TTC549 (cell line): ENCODE measurements around the gene MLKL.
"Not testable (repeated sequence)": the region's sequence is repeated elsewhere in the genome, so short reads cannot be mapped to it uniquely, and the experiment has no call there.

ENCODE experiments used
- FAIRE-seq: peaks from 2 replicates; lab custom pipeline; 2012; peaks lifted over from hg19 to GRCh38; lab: Jason Lieb, UNC

MLKL gene

DNA sequence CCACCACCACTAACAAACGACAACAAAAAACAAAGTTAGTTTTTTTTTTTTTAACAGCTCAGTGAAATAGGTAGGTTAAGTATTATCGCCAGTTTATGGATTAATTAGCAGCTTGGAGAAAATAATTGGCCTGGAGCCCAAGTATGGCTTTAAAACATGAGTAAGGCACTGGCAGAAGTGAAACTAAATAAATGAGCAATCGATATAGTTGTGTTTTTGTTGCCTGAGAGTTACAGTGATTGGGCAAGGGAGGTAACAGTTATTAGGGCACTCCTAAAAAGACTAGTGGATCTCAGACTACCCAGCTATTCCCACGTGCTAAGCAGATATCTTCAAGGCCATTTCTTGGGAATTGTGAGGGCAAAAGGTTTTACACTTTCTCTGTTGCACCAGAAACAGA is 2.4 kb downstream of the MLKL start:
- FAIRE-seq, result no peak

DNA sequence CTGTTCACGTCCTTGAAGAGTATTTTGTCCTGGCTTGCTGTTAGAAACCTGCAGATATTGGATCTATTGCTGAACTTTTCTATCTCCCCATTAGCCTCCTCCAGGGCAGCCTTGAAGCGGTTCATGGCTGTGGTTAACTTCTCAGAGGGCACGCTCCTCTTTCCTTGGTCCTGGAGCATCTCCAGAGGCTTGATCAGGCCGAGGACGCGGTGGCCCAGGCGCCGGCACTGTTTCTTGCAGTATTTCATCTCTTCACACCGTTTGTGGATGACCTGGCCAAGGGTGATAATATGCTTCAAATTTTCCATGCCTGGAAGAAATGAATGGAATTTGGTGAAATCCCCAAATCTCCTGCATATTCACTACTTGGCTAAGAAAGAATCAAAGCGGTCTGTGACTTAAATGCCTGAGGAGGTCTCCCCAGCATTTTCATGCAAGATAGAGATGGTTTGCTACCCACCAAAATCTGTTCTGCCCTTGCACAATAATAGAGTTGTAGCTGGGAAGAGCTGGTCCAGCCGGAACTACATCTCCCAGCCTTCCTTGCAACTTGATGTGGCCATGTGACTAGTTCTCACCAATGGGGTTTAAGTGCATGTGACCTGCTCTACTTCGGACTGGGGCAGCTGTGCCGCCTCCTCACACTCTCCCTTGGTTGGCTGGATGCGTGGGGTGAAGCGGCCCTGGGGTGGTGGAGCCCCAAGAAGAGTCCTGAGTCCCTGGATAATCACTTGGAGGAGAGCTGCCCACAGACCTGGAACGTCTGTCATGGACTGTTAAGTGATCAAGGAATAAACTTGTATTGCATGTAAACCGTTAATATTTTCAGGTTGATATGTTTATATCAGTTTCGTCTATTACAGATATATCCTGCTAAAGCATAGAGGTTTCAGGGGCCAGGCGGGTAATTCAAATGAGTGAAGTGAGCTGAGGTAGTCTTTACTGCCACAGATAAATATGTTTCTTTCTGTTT is 4.9 kb downstream of the MLKL start:
- peak; percentile 34 for FAIRE-seq

DNA sequence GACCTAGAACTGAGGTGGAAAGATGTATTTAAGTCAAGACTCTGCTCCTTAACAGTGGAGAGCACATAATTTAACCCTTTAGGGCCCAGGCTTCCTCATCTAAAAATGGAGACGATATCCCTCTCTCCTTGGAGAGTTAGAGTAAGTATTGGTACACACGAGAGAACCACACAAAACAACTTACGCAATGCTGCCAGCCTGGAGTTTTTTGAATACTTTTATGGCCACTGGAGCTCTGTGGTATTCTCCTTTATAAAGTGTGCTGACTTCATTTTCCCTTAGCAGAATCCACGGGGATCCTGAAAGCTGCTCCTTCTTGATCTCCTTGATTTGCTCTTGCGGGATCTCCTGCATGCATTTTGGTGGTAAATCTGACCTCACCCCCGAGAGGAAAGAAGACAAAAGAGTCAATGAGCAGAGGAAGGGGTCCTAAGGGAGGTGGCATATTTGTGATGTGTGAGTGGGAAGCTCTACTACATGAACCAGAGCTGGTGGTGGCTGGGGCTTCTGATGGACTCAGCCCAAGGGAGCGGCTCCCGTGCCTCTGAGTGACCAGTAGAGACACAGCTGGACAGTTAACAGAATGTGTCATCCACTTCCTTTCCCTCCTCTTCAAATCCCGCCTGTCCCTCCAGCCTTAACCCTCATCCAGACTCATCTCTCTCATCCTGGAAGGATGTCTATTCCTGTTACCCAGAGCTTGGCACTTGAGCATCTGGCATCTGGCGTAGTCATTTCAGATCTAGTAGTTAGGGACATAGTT is 9.4 kb downstream of the MLKL start:
- FAIRE-seq, result no peak

DNA sequence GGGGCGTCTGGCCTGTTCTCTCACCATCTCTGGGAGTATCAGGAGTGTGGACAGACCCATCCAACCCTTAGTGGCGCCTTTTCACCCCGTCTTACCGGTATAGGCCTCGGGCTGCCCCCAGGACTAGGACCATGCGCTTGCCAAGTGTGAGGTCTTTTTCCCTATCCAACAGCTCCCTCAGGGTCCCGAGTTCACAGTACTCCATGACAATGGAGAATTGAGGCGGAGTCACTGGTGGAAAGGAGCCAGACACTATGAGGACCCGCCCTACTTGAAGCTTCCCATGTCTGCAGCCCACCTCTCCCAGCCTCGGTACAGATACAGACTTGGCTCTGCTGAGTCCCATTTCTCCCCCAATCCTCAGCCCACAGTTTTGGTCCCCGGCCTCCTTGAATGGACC is 18.1 kb downstream of the MLKL start:
- FAIRE-seq, result no peak

DNA sequence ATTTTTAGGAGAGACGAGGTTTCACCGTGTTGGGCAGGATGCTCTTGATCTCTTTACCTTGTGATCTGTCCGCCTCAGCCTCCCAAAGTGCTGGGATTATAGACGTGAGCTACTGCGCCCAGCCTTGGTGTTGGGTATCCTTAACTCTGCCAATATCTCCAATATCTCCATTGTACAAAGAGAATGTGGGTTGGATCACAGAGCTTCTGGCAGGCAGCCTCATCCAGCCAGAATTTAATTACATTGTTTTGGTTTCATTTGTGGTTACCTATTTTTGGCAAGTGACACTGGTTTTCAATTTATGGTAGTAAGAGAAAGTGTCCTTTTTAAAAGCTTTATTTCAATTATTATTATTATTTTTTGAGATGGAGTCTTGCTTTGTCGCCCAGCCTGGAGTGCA is 20.0 kb downstream of the MLKL start:
- no peak for FAIRE-seq

DNA sequence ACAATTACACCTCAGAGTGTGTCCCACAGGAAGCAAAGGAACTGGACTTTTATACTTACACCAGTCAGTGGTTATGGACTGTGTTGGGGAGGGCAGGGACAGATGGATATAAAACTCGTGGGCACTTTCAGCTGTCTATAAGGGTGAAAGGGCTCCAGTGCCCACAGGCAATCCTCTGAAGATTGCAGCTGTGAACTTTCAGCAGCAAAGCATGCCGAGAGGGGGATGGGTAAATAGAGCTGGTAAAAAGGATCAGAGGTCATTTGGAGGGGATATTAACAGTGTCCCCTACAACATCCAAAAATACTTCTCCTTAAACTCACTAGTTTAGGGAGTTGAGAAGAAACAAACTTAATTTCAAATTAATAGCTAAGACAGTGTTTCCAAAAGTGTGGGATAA is 20.7 kb downstream of the MLKL start:
- no peak for FAIRE-seq

GRCh38 chr16:74677868-74678267 is 22.8 kb downstream of the MLKL start:
- no peak for FAIRE-seq

DNA sequence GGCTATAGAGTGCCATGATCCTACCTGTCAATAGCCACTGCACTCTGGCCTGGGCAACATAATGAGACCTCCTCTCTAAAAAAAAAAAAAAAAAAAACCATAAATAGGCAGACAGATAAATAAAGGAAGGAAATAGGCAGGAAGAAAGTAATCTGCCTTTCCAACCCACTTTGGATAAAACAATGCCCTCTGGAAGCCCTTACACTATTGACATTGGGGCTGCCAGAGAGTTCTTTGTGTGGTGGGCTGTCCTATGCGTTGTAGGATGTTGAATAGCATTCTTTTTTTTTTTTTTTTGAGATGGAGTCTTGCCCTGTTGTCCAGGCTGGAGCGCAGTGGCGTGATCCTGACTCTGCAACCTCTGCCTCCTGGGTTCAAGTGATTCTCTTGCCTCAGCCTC is 26.8 kb downstream of the MLKL start:
- FAIRE-seq, result no peak

DNA sequence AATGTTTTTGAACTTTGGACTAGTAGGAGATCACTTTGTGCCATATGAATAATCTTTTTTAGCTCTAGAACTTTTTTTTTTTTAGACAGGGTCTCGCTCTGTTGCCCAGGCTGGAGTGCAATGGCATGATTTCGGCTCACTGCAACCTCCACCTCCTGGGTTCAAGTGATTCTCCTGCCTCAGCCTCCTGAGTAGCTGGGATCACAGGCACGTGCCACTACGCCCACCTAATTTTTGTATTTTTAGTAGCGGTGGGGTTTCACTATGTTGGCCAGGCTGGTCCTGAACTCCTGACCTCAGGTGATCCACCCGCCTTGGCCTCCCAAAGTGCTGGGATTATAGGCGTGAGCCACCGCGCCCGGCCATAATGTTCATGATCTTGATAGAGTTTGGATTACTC is 31.8 kb downstream of the MLKL start:
- FAIRE-seq, result not testable (repeated sequence)

DNA sequence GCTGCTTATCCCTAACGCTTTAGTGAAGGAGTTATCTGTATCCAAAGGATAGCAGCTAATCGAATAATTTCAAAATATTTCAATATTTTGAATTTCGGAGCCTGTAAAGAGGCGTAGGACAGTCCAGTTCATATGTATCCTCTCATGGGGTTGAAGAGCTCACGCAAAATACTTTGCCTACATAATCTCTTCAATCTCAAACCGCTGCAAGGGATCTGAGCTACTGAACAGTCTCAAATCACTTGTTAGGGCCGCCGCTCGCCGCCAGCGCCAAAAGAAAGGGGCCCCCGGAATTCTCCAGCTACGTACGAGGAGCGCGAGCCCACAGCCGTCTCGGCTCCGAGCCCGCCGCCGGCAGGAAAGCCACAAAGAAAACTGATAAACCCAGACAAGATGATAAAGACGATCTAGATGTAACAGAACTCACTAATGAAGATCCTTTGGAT is 33.4 kb downstream of the MLKL start:
- no peak for FAIRE-seq

DNA sequence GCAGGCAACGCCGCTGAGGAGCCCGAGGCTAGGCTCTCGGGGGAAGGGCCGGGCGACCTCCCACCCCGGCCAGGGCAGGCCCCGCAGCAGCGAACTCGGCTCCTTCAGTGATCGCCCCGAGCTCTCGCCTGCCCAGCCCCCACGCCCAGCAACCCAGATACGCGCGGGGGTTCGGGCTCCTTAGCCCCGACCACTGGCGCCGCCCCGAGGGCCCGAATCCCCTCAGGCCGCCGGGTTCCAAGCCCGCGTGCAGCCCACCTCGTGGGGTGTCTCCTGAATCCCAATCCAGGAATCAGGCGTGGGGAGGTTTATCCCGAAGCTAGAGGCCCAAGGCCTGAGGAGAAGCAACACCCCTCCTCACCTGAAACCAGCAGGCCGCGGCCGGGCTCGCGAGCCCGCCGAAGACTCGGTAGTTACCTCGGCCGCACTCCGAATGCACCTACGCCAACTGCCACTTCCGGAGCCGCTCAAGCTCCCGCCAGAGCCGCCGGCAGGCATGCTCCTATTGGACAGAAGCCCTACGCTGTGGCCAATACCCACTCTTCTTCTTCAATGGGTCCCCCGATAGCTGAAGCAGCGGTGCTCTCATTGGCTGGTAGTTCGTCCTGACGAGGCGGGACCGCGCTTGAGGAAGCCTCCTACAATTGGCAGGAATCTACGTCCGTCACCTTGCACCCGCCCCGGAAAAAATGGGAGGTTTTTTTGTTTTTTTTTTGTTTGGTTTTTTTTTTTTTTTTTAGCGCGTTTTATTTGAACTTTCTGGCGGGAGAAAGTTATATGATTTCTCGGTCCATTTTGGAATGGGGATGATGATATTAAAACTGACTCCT is 34.0 kb downstream of the MLKL start, which contains the start of gene RFWD3:
Gene RFWD3, minus strand, starts transcription at position 453 of the 830 bp plus-strand sequence. CDS start 5,428 bp downstream, outside the sequence.
- peak; percentile 97 for FAIRE-seq

- FAIRE-seq, result no peak
Measured at GRCh38 chr16:74666010-74666421, 34.6 kb downstream of the MLKL start.

DNA sequence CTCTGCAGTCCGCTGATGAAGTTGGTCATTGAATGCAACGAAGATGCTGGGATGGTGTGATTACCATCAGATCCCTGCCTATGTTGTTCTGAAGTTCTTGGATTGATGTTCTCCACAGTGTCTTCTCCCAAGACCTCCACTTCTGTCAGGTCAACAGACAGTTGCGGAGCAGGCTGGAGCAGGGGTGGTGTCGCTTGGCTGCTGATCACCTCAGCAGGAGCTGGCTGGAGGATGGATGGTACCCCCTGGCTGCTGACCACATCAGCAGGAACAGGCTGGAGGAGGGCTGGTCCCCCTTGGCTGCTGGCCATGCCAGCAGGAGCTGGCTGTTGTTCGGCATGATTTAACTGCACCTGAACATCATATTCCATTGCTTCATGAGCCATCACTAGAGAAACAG is 39.6 kb downstream of the MLKL start:
- no peak for FAIRE-seq

GRCh38 chr16:74660383-74660782 is 40.3 kb downstream of the MLKL start:
- FAIRE-seq, result no peak

DNA sequence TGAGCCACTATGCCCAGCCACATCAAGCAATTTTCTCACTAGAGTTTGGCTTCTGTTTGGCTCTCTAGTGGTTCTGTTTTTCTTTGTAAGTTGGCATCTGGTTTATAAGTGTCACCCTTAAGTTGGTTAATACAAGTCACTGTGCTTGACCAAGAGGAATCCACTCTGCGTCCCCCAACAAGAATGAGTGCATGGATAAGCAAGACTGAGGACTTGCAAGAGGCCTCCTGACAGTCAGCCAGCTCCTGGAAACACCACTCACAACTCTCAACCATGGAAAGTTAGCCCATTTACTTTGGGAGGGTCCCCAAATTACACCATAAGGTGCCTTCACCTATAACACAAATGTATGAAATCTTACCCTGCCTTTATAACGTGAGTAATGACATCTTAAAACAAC is 41.6 kb downstream of the MLKL start:
- no peak for FAIRE-seq

- FAIRE-seq, result no peak
Measured at GRCh38 chr16:74657870-74658642, 42.6 kb downstream of the MLKL start.

DNA sequence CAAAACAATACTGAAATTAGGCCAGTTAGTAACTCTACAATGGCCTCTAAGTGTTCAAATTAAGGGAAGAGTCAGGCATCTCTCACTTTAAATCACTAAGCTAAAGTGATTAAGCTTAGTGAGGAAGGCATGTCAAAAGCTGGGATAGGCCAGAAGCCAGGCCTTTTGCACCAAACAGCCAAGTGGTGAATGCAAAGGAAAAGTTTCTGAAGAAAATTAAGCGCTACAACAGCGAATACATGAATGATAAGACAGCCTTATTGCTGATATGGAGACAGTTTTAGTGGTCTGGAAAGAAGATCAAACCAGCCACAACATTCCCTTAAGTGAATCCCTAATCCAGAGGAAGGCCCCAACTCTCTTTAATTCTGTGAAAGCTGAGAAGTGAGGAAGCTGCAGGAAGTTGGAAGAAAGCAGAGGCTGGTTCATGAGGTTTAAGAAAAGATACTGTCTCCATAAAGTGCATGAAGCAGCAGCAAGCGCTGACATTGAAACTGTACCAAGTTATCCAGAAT is 46.1 kb downstream of the MLKL start:
- FAIRE-seq, result no peak

DNA sequence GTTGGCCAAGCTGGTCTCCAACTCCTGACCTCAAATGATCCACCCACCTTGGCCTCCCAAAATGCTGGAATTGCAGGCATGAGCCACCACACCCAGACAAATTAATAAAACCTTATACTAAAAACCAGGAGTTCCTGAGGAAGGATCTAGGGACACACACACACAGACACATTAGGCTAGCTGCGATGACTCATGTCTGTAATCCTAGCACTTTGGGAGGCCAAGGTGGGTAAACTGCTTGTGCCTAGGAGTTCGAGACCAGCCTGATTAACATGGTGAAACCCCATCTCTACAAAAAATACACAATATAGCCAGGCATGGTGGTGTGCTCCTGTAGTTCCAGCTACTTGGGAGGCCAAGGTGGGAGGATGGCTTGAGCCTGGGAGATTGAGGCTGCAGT is 47.8 kb downstream of the MLKL start:
- FAIRE-seq, result not testable (repeated sequence)

- FAIRE-seq, result no peak
Measured at GRCh38 chr16:74652249-74652648, 48.4 kb downstream of the MLKL start.

- FAIRE-seq, result no peak
Measured at GRCh38 chr16:74651841-74652240, 48.8 kb downstream of the MLKL start.

DNA sequence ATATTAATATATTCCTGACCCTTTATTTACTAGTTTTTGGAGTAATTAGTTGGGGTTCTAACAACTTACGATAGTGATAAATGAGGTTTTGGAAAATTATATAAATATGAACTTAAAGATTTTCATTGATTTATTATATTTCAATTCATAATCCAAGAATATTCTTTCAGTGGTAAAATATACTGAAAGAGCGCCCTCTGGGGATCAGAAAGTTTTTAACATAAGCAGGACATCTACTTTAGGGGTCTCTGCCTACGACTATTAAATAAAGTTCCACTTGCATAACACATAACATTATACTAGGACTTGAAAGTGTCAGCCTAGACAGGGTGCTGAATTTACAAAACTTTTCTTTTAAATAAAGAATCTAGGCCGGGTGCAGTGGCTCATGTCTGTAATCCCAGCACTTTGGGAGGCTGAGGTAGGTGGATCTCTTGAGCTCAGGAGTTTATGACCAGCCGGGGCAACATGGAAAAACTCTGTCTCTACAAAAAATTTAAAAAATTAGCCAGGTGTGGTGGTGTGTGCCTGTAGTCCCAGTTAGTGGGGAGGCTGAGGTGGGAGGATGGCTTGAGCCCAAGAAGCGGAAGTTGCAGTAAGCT is 49.6 kb downstream of the MLKL start:
- FAIRE-seq, result no peak
